ENCODE data around the gene MDC1. TPM values are rescaled to one million over a fixed set of nuclear protein-coding genes. Genes with fewer than 3 reads are reported as not detected.
A peak's percentile ranks its signal among the peaks of the same experiment; 100 is the strongest.

Gene MDC1
- total and polyA plus RNA-seq, 2 of the 13 experiments (the other 11 are each of a cell fraction or from before 2014, with no cell fraction given) = 8.4 to 14.0 TPM

- TF ChIP-seq, protein P1, sequence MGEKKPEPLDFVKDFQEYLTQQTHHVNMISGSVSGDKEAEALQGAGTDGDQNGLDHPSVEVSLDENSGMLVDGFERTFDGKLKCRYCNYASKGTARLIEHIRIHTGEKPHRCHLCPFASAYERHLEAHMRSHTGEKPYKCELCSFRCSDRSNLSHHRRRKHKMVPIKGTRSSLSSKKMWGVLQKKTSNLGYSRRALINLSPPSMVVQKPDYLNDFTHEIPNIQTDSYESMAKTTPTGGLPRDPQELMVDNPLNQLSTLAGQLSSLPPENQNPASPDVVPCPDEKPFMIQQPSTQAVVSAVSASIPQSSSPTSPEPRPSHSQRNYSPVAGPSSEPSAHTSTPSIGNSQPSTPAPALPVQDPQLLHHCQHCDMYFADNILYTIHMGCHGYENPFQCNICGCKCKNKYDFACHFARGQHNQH (CRISPR knock-in tag; IDR thresholded peaks at IDR 0.05) = peak; percentile 93
- peak; percentile 88 for TF ChIP-seq POGK (CRISPR knock-in tag; conservative IDR thresholded peaks at IDR 0.05)
- TF ChIP-seq, protein P2, sequence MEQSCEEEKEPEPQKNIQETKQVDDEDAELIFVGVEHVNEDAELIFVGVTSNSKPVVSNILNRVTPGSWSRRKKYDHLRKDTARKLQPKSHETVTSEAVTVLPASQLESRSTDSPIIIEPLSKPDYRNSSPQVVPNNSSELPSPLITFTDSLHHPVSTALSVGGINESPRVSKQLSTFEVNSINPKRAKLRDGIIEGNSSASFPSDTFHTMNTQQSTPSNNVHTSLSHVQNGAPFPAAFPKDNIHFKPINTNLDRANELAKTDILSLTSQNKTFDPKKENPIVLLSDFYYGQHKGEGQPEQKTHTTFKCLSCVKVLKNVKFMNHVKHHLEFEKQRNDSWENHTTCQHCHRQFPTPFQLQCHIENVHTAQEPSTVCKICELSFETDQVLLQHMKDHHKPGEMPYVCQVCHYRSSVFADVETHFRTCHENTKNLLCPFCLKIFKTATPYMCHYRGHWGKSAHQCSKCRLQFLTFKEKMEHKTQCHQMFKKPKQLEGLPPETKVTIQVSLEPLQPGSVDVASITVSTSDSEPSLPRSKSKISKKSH (CRISPR knock-in tag; IDR thresholded peaks at IDR 0.05; ENCODE audit: borderline replicate concordance) = peak; percentile 74; the same call in 1 of the 2 replicates
- TF ChIP-seq HINFP (CRISPR knock-in tag; IDR thresholded peaks at IDR 0.05; ENCODE audit: low read depth) = no peak
- TF ChIP-seq FOXA3 (CRISPR knock-in tag; IDR thresholded peaks at IDR 0.05) = peak; percentile 71; the same call in 1 of the 2 replicates
- TF ChIP-seq TFAP4 (IDR thresholded peaks at IDR 0.05; ENCODE audit: borderline replicate concordance, low read depth) = no peak
- no peak for TF ChIP-seq MAZ (IDR thresholded peaks at IDR 0.05; ENCODE audit: borderline replicate concordance, low read depth, low read length)
- peak; percentile 52; the same call in 1 of the 2 replicates for TF ChIP-seq MAZ (CRISPR knock-in tag; IDR thresholded peaks at IDR 0.05; ENCODE audit: low read depth)
- no peak; the same call in 1 of the 2 replicates for TF ChIP-seq XBP1 (CRISPR knock-in tag; IDR thresholded peaks at IDR 0.05)
- peak; percentile 63; the same call in 1 of the 2 replicates for TF ChIP-seq CREB3 (CRISPR knock-in tag; IDR thresholded peaks at IDR 0.05)
- TF ChIP-seq ZNF563 (CRISPR knock-in tag; IDR thresholded peaks at IDR 0.05) = no peak
- TF ChIP-seq MAFK (conservative IDR thresholded peaks at IDR 0.05 in 1 of 2, IDR thresholded peaks at IDR 0.05 in 1 of 2; ENCODE audit: low read length in 2 of 2) = no peak; a peak in 1 of 4 replicates
- 0 out of 2 replicates have a peak, but pooled peaks have one; percentile 42 for TF ChIP-seq KDM1A (CRISPR knock-in tag; IDR thresholded peaks at IDR 0.05)
- peak; percentile 91 for TF ChIP-seq ZSCAN31 (CRISPR knock-in tag; IDR thresholded peaks at IDR 0.05; ENCODE audit: low read depth)
- TF ChIP-seq FOXP1 (IDR thresholded peaks at IDR 0.05) = no peak
- peak; percentile 31 for TF ChIP-seq FOXP1 (CRISPR knock-in tag; IDR thresholded peaks at IDR 0.05)
- TF ChIP-seq JDP2 (CRISPR knock-in tag; IDR thresholded peaks at IDR 0.05; ENCODE audit: borderline replicate concordance) = no peak
- TF ChIP-seq MIXL1 (CRISPR knock-in tag; IDR thresholded peaks at IDR 0.05) = peak; percentile 95
- TF ChIP-seq ERF (CRISPR knock-in tag; IDR thresholded peaks at IDR 0.05) = peak; percentile 96
- no peak for TF ChIP-seq PRMT3 (CRISPR knock-in tag; IDR thresholded peaks at IDR 0.05; ENCODE audit: borderline replicate concordance, low read depth)
- TF ChIP-seq DNMT3B (CRISPR knock-in tag; conservative IDR thresholded peaks at IDR 0.05) = no peak; the same call in 1 of the 2 replicates
- TF ChIP-seq ASH2L (IDR thresholded peaks at IDR 0.05; ENCODE audit: insufficient read length, low read depth, low read length) = peak; percentile 99
Measured at GRCh38 chr6:30672445-30673253, 44.4 kb downstream of the MDC1 start, which contains the start of gene DHX16 (continued).

All from HepG2 (cell line).